Retinal pigment epithelial cell (primary cell): ENCODE data around the gene ARHGEF11.

Experiments
- DNase-seq: peaks from one replicate; pipeline ENCODE4 v3.0.0-alpha.2; 2010; ENCODE audit warnings: low read depth
- H3K4me3 ChIP-seq: 2 replicates; pipeline ENCODE4 v1.5.1; 2011; ENCODE audit warnings: mild to moderate bottlenecking, low read length, control low read depth, moderate library complexity
- CTCF ChIP-seq: conservative IDR thresholded peaks from 2 replicates; pipeline ENCODE4 v1.5.1; 2011; ENCODE audit warnings: low read depth, low read length, control low read depth, inconsistent platforms

Gene ARHGEF11

GRCh38 chr1:156893048-156893953, 152.2 kb downstream of the ARHGEF11 start, which contains the start of gene PEAR1:
TSS of gene PEAR1 (plus strand) at chr1:156893718. CDS start at chr1:156903927, 10,209 bp downstream.
- TF ChIP-seq CTCF: no peak
- no peak for DNase-seq
- H3K4me3 ChIP-seq: peak within 1 kb of the TSS; percentile 38

- peak overlapping the region; percentile 38 for H3K4me3 ChIP-seq
- TF ChIP-seq CTCF: peak; percentile 85
- DNase-seq: no peak
Measured at GRCh38 chr1:156892190-156893047, 153.1 kb downstream of the ARHGEF11 start.

- DNase-seq: no peak
- TF ChIP-seq CTCF: peak; percentile 89
- no peak overlapping the region for H3K4me3 ChIP-seq
Measured at GRCh38 chr1:156889802-156890580, 155.6 kb downstream of the ARHGEF11 start.

GRCh38 chr1:156887734-156888133, 157.8 kb downstream of the ARHGEF11 start:
- no peak overlapping the region for H3K4me3 ChIP-seq
- DNase-seq: no peak
- TF ChIP-seq CTCF: no peak

- DNase-seq: no peak
- TF ChIP-seq CTCF: no peak
- no peak overlapping the region for H3K4me3 ChIP-seq
Measured at GRCh38 chr1:156887317-156887716, 158.2 kb downstream of the ARHGEF11 start.

GRCh38 chr1:156886583-156887281, 158.8 kb downstream of the ARHGEF11 start:
- no peak overlapping the region for H3K4me3 ChIP-seq
- no peak for DNase-seq
- TF ChIP-seq CTCF: no peak
